NCI-H2171 (cell line): ENCODE results near the gene TTC31.
A peak's percentile ranks its signal among the peaks of the same experiment; 100 is the strongest.

ENCODE experiments used
- DNase-seq: peaks from one replicate; lab custom pipeline; 2025; lab: John Stamatoyannopoulos, UW

TTC31 gene

GRCh38 chr2:74526649-74527230, 43.9 kb downstream of the TTC31 start:
- DNase-seq: no peak

- no peak for DNase-seq
These were observed 44.9 kb downstream of the TTC31 start for GRCh38 chr2:74527741-74528140.

GRCh38 chr2:74528600-74529356, 45.9 kb downstream of the TTC31 start:
- no peak for DNase-seq

GRCh38 chr2:74529357-74530238, 46.7 kb downstream of the TTC31 start, which contains the start of the genes AUP1 and HTRA2:
TSS of gene AUP1 (minus strand) at chr2:74529706. CDS start at chr2:74529629, 77 bp downstream.
TSS of gene HTRA2 (plus strand) at chr2:74529933. CDS start at chr2:74530007, 74 bp downstream.
- peak; percentile 98 for DNase-seq

- DNase-seq: no peak
These were observed 47.6 kb downstream of the TTC31 start for GRCh38 chr2:74530239-74531187.

- no peak for DNase-seq
These were observed 48.8 kb downstream of the TTC31 start for GRCh38 chr2:74531666-74532065.

- DNase-seq: no peak
These were observed 49.3 kb downstream of the TTC31 start for GRCh38 chr2:74532222-74532621.

- DNase-seq: no peak
These were observed 50.6 kb downstream of the TTC31 start for GRCh38 chr2:74533464-74533863.

- DNase-seq: no peak
These were observed 51.5 kb downstream of the TTC31 start for GRCh38 chr2:74534411-74534810.

- DNase-seq: no peak
These were observed 52.6 kb downstream of the TTC31 start for GRCh38 chr2:74535440-74535965.

- DNase-seq: no peak
These were observed 53.5 kb downstream of the TTC31 start for GRCh38 chr2:74536166-74536950.

- no peak for DNase-seq
These were observed 54.3 kb downstream of the TTC31 start for GRCh38 chr2:74537140-74537539.

- no peak for DNase-seq
These were observed 56.0 kb downstream of the TTC31 start for GRCh38 chr2:74538881-74539339.

- no peak for DNase-seq
These were observed 57.4 kb downstream of the TTC31 start for GRCh38 chr2:74540291-74540690.

GRCh38 chr2:74542978-74543377, 60.1 kb downstream of the TTC31 start:
- DNase-seq: no peak
